ENCODE data around the gene PLK5.
"Not testable (repeated sequence)": the region's sequence is repeated elsewhere in the genome, so short reads cannot be mapped to it uniquely, and the experiment has no call there.

PLK5 gene

DNA sequence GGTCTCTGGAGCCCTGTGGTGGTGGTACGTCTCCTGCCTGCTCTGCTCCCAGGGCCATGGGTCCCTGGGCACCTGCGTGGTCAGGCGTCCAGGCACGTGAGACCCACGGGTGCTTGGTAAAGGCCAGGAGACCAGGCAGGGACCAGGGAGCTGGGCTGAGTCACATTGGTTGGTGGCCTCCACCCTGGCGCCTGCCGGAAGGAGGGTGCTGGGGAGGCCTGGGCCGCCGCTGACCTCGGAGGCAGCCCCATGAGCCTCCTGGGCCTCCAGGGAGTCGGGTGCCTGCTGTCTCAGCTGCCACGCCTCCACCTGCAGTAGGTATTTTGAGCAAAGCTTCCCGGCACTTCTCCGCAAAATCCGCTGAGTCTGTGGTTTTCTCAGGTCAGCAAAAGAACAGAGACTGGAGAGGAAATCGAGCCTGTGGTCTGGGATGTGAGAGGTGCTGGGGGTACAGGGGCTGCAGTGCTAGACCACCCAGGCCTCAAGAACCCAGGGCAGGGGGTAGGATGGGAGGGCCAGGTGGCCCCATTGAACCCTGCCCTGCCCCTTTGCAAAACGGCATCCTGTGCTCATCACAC lies 3.6 kb upstream of the PLK5 start:
- DNase-seq: no peak
- TF ChIP-seq GATA1 (IDR thresholded peaks at IDR 0.05; ENCODE audit: low read depth, low read length): no peak
- TF ChIP-seq POLR2A (IDR thresholded peaks at IDR 0.05; ENCODE audit: low read length): no peak

DNA sequence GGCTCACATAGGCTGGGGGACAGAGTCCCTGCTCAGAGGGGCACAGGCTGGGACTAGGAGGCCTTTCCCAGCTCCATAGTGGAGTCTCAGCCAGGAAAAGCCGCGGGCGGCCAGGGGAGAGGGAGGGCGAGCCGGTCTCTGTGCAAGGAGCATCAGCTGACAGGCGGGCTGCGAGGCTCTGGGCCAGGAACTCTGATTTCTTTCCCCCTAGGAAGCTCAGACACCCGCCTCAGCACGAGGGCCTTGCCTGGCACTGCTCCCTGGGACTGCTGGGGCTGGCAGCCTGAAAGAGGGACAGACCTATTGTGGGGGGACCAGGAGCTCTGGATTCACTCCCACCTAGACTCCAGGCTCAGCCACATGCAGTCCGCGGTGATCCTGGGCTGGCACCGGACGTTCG lies 2.2 kb upstream of the PLK5 start:
- no peak for DNase-seq
- no peak for TF ChIP-seq POLR2A (IDR thresholded peaks at IDR 0.05; ENCODE audit: low read length)
- TF ChIP-seq GATA1 (IDR thresholded peaks at IDR 0.05; ENCODE audit: low read depth, low read length): no peak

DNA sequence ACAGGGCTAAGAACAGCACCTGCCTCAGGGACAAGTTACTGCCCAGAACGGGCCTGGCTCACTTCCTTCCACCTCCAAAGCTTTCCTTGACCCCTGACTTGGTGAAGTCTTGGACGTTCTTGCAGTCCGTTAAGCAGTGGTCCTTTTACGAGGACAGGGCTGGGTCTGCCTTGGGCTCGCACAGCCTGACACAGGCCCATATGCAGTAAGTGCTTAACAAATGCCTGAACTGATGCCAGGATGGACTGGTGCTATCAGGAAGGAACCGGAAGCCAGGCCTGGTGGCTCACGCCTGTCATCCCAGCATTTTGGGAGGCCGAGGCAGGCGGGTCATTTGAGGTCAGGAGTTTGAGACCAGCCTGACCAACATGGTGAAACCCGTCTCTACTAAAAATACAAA lies 1.8 kb upstream of the PLK5 start:
- DNase-seq: no peak
- TF ChIP-seq POLR2A (IDR thresholded peaks at IDR 0.05; ENCODE audit: low read length) (no peak), GATA1 (IDR thresholded peaks at IDR 0.05; ENCODE audit: low read depth, low read length) (no peak)

- no peak for TF ChIP-seq POLR2A (IDR thresholded peaks at IDR 0.05; ENCODE audit: low read length)
- no peak for TF ChIP-seq GATA1 (IDR thresholded peaks at IDR 0.05; ENCODE audit: low read depth, low read length)
- DNase-seq: no peak
Observed at GRCh38 chr19:1522838-1523237, 1.0 kb upstream of the PLK5 start.

DNA sequence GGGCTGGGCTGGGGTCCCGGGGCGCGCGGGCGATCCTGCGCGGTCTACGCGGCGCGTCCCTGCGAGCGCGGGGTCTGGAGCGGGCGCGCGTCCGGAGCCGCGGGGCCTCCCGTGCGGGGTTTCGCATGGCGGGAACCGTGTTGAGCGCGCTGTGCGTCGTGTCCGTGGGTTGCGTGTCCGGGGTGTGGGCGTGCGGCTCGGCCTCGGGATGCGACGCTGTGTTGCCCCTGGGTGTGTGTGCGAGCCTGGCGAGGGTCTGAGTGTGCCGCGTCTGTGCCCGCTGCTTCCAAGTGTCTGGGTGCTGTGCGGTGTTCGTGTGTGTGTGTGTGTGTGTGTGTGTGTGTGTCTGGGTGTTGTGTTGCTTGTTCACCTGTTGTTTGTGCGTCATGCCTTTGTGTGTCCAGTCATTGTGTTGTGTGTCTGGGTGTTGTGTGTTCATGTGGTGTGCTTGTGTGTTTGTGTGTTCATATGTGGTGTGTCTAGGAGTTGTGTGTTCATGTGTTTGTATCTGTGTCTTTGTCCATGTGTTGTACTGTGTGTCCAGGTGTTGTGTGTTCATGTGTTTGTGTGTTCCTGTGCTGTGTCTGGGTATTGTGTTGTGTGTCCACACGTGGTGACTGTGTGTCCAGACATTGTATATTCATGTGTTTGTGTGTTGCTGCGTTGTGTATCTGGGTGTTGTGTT lies 552 bp downstream of the PLK5 start:
- DNase-seq: no peak
- TF ChIP-seq POLR2A (IDR thresholded peaks at IDR 0.05; ENCODE audit: low read length) (no peak), GATA1 (IDR thresholded peaks at IDR 0.05; ENCODE audit: low read depth, low read length) (no peak)

GRCh38 chr19:1524972-1525325 lies 1.1 kb downstream of the PLK5 start:
- no peak for DNase-seq
- no peak for TF ChIP-seq POLR2A (IDR thresholded peaks at IDR 0.05; ENCODE audit: low read length)
- TF ChIP-seq GATA1 (IDR thresholded peaks at IDR 0.05; ENCODE audit: low read depth, low read length): no peak

- no peak for DNase-seq
- TF ChIP-seq POLR2A (IDR thresholded peaks at IDR 0.05; ENCODE audit: low read length) (no peak), GATA1 (IDR thresholded peaks at IDR 0.05; ENCODE audit: low read depth, low read length) (no peak)
Observed at GRCh38 chr19:1525343-1525742, 1.5 kb downstream of the PLK5 start.

- DNase-seq: no peak
- TF ChIP-seq GATA1 (IDR thresholded peaks at IDR 0.05; ENCODE audit: low read depth, low read length) (no peak), POLR2A (IDR thresholded peaks at IDR 0.05; ENCODE audit: low read length) (no peak)
Observed at GRCh38 chr19:1526066-1526778, 2.3 kb downstream of the PLK5 start.

DNA sequence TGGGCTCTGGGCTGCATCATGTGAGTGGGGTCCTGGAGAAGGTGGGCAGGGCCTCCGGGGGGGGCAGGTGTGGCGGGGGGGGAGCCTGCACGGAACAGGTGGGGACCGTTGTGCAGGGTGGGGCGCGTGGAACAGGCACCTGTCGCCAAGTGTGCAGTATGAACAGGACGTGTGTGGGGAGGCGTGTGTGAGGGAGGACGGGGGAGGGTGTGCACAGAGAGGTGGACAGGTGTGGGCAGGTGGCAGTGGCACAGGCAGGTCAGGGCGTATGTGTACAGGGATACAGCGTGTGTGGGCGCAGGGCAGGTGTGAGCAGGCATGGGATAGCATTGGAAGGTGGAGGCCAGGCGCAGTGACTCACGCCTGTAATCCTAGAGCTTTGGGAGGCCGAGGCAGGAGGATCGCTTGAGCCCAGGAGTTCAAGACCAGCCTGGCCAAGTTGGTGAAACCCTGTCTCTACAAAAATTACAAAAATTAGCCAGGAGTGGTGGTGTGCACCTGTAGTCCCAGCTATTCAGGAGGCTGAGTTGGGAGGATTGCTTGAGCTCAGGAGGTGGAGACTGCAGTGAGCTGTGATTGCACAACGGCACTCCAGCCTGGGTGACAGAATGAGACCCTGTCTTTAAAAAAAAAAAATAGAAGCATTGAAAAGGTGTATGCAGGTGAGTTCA lies 3.2 kb downstream of the PLK5 start:
- no peak for DNase-seq
- no peak for TF ChIP-seq POLR2A (IDR thresholded peaks at IDR 0.05; ENCODE audit: low read length)
- no peak for TF ChIP-seq GATA1 (IDR thresholded peaks at IDR 0.05; ENCODE audit: low read depth, low read length)

- no peak for DNase-seq
- no peak for TF ChIP-seq POLR2A (IDR thresholded peaks at IDR 0.05; ENCODE audit: low read length)
- TF ChIP-seq GATA1 (IDR thresholded peaks at IDR 0.05; ENCODE audit: low read depth, low read length): no peak
Observed at GRCh38 chr19:1527650-1528309, 3.9 kb downstream of the PLK5 start.

- no peak for TF ChIP-seq GATA1 (IDR thresholded peaks at IDR 0.05; ENCODE audit: low read depth, low read length)
- no peak for TF ChIP-seq POLR2A (IDR thresholded peaks at IDR 0.05; ENCODE audit: low read length)
- no peak for DNase-seq
Observed at GRCh38 chr19:1528596-1529429, 4.9 kb downstream of the PLK5 start.

DNA sequence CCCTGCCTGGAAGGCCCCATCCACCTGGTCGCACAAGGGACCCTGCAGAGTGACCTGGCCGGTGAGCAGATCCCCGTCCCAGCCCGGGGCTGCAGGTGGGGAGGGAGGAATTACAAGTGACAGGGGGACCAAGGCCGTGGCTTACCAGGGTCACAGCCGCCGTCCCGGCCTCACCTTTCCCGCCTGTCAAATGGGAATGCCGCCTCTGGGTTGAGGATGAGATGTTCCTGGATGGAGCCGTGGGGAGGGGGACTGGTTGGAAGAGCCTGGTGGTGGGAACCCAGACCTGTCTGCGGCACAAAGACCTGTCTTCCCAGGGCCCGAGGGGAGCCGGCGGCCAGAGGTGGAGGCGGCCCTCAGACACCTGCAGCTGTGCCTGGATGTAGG lies 5.5 kb downstream of the PLK5 start:
- TF ChIP-seq GATA1 (IDR thresholded peaks at IDR 0.05; ENCODE audit: low read depth, low read length) (no peak), POLR2A (IDR thresholded peaks at IDR 0.05; ENCODE audit: low read length) (no peak)
- no peak for DNase-seq

GRCh38 chr19:1530856-1531255 lies 7.0 kb downstream of the PLK5 start:
- not testable (repeated sequence) for DNase-seq
